Ovary (tissue), 3 donors: ENCODE data around the gene NCK2.

ENCODE experiments used
- CTCF ChIP-seq, 3 donors: fragments of 450-650 bp in 2 of 3; fragments of 200-600 bp in 1 of 3; IDR thresholded peaks; one replicate each; pipeline versions ENCODE4 v1.5.1 to v1.8.0; 2016 to 2022; ENCODE audit warnings: antibody characterized with exemption in 3 of 3, mild to moderate bottlenecking in 1 of 3
- EP300 ChIP-seq: sonication (generic); formaldehyde crosslinking; IDR thresholded peaks from one replicate; pipeline ENCODE4 v1.6.1; 2017; ENCODE audit warnings: antibody characterized with exemption
- donor health status: DM: no; HTN: no; CAD: no.

DNA sequence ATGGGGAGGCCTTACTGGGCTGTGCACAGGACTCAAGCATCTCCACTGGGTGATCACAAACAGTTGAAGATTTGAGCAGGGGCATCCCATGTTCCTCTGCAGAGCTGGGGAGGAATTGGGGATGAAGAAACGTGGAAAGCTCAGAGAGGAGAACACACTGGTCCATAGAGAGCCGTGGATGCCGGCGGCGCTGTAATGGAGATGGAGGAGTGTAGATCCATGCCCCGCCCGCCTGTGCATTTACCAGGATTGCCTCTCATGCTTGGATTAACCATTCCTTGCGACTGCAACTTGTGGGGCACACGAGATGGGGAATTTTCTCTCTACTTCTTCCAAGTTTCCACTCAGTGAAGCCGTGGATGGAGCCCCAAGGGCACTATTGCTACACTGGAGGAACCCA lies 115.9 kb downstream of the NCK2 start:
- TF ChIP-seq CTCF (IDR thresholded peaks at IDR 0.05) = no peak
- no peak for TF ChIP-seq EP300
